ENCODE data around the gene TMEM248.
"Not testable (repeated sequence)": the region's sequence is repeated elsewhere in the genome, so short reads cannot be mapped to it uniquely, and the experiment has no call there.

- peak; percentile 58 for TF ChIP-seq CTCF (conservative IDR thresholded peaks at IDR 0.05)
- TF ChIP-seq ZFX (IDR thresholded peaks at IDR 0.05), result not testable (repeated sequence)
These were observed 79.7 kb downstream of the TMEM248 start for GRCh38 chr7:67000601-67001258.
